ENCODE measurements around the gene STYK1.
A peak's percentile ranks its signal among the peaks of the same experiment; 100 is the strongest.
"Not testable (repeated sequence)": the region's sequence is repeated elsewhere in the genome, so short reads cannot be mapped to it uniquely, and the experiment has no call there.

Gene STYK1

GRCh38 chr12:10688042-10688441, 14.2 kb upstream of the STYK1 start:
- DNase-seq: no peak

- DNase-seq: peak; percentile 11
These were observed 1.5 kb downstream of the STYK1 start for GRCh38 chr12:10672231-10672868.

DNA sequence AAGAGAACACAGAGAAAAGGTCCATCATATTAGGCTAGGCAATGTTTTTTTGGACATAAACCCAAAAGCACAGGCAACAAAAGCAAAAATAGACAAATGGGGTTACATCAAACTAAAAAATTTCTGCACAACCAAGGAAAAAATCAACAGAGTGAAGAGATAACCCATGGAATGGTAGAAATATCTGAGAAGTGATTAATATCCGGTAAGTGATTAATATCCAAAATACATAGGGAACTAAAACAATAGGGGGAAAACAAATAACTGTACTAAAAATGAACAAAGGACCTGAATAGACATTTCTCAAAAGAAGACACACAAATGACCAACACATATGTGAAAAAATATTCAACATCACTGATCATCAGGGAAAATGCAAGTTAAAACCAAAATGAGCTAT, 4.3 kb downstream of the STYK1 start:
- no peak for DNase-seq

- DNase-seq: no peak
These were observed 5.3 kb downstream of the STYK1 start for GRCh38 chr12:10668526-10668925.

- DNase-seq: no peak
These were observed 6.3 kb downstream of the STYK1 start for GRCh38 chr12:10667581-10667980.

DNA sequence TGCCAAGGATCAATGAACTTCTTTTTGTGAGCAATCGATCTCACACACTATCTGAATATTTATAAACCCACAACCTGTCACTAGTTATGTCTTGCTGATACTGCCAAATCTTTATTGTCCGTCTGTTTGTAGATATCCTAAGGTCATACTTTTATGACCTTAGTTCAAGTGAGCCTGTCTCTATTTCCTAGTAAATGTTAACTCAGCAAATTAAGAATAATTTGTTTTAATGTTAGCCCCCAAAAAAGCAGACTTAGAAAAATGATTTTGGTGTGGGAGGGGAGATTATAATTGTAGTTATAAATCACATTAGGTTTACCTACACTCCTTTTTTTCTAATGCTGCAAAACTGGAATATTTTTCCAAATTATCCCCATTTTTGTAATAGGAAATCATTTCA, 9.4 kb downstream of the STYK1 start:
- DNase-seq: no peak

DNA sequence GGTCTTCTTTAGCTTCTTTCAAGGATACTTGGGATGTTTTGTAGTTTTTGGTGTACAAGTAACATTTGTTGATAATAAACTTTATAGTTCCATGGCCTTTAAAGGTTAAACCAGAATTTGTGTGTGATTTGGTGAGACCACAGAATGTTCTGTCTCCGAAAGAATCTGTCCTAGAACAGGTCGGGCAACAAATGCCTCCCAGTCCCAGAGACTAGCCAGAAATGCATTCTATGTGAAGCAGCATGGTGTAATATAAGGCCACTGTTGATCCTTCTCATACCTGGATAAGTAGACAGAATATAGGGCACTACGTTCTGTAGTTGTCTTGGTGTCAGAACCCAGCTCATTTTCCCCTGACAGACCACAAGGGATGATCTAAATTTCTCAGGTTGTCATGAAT, 10.0 kb downstream of the STYK1 start:
- DNase-seq: no peak

DNA sequence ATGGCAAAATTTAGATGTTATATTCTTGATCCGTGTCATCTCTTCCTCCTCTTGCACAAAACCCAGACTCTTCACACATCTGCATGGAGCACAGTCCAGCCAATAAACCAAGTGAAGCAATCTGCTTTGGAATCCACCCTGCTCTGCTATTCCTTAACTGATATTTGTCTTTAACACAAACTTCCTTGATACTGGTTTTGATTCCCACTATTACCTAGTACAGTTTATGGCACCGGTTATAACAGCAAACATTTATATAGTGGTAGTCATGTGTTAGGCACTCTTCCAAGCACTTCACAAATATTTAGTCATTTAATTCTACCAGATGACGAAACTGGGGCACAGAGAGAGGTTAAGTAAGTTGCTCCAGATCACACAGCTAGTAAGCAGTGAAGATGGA, 12.5 kb downstream of the STYK1 start:
- DNase-seq: no peak

- DNase-seq: no peak
These were observed 19.8 kb downstream of the STYK1 start for GRCh38 chr12:10654003-10654402.

- DNase-seq: no peak
These were observed 21.7 kb downstream of the STYK1 start for GRCh38 chr12:10652192-10652591.

- DNase-seq: not testable (repeated sequence)
These were observed 27.3 kb downstream of the STYK1 start for GRCh38 chr12:10646576-10646975.

- DNase-seq: no peak
These were observed 27.9 kb downstream of the STYK1 start for GRCh38 chr12:10645910-10646309.

GRCh38 chr12:10641735-10642500, 31.9 kb downstream of the STYK1 start:
- no peak for DNase-seq

DNA sequence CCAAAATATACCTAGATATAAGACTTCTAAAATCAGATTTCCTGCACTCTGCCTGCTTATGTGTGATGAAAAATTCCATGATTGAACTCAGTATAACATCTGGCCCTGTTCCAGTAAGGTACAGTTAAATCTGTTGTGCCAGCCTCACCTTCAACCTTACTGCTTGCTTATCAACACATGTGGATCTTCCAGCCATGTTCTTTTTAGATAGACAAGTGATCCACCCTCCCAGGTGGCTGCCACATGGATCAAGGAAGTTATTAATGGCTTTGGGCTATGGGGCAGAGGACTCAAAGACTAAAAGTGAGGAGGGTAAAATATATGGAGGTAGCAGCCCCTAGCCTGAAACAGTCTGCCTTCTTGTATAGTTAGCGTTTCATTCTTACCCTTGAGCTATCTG, 35.1 kb downstream of the STYK1 start:
- DNase-seq: no peak

GRCh38 chr12:10636611-10637010, 37.2 kb downstream of the STYK1 start:
- no peak for DNase-seq

DNA sequence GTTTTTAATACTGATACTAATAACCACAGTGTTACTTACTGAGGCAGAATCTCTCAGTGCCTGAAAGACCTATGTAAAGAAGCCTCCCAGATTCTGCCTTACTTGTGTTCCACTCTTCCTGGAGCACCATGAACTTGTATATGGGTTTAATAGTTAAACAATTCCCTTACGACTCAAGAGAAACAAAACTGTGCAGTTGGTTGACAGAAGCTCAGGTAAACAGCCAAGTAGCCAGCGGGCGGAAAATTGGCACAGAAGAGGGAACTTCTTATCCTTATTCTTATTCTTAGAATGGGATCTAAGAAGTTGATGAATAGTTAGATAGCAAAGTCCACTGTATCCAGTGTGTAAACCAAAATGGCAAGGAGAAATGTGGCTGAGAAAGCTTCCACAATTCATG, 37.7 kb downstream of the STYK1 start:
- DNase-seq: no peak

DNA sequence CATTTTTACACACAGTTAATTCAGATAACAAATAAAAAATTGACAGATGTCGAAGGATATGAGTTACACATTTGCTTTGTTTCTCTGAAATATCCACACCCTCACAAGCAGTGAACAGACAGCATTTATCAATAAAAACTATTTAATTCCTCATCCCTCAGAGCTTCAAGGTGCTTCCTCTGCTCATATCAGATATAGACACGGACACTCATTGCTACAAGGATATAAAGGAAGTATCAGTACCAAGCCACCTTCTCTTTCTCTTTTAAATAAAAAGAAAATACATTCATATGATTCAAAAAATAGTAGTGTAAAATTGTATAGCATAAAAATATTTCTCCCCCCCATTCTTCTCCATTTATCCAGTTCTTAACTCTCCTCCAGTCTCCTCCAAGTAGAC, 38.5 kb downstream of the STYK1 start:
- no peak for DNase-seq

DNA sequence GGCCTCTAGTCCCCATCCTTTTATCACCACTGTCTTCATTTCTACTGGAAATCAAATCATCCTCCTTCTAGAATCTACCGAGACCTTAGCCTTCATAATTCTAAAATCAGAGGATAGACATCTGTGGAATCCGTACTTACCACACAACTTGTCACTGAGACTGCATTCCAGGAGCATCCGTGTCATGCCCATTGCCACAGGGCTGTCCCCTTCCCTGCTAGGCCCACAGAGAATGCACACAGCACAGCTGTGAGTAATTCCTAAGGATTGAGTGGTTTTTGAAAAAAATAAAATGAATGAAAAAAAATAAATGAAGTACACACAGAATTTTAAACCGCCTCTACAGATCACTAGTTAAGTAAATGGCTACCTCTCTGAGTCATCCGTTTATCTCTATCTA, 39.4 kb downstream of the STYK1 start:
- no peak for DNase-seq

GRCh38 chr12:10633541-10633940, 40.3 kb downstream of the STYK1 start:
- DNase-seq: no peak

DNA sequence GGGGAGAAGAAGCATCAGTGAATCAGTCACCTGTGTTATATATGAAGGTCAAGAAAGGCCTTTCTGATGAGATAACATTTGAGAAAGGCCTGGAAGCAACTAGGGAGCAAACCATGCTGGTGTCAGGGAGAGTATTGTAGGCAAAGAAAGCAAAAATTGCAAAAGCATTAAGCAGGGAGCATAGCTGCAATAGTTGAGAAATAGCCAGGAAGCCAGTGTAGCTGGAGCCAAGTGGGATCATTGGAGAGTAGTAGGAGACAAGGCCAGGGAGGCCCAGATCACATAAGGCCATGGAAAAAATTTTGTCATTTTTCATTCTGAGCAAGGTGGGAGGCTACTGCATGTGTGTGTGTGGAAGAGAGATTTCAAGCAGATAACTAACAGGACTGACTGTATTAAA, 41.6 kb downstream of the STYK1 start:
- DNase-seq: no peak

DNA sequence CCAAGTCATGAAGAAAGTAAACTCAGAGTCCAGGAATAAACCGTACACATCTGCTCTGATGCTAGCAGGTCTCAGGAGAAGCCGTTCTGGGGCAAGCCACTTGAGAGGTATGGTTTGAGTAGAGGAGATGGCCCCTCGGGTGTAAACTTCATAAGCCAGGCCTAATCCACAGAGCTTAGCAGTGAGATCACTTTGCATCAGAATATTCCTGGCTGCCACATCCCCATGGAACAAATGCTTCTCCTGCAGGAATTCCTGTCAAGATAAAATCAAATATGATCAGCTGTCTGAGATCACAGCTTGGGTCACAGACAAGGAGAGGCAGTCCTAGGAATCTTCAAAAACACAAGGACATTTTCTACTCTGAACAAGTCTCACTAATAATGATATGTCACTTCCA, 49.2 kb downstream of the STYK1 start:
- DNase-seq: no peak

GRCh38 chr12:10623131-10623530, 50.7 kb downstream of the STYK1 start:
- no peak for DNase-seq

- DNase-seq: no peak
These were observed 52.6 kb downstream of the STYK1 start for GRCh38 chr12:10621278-10621677.

DNA sequence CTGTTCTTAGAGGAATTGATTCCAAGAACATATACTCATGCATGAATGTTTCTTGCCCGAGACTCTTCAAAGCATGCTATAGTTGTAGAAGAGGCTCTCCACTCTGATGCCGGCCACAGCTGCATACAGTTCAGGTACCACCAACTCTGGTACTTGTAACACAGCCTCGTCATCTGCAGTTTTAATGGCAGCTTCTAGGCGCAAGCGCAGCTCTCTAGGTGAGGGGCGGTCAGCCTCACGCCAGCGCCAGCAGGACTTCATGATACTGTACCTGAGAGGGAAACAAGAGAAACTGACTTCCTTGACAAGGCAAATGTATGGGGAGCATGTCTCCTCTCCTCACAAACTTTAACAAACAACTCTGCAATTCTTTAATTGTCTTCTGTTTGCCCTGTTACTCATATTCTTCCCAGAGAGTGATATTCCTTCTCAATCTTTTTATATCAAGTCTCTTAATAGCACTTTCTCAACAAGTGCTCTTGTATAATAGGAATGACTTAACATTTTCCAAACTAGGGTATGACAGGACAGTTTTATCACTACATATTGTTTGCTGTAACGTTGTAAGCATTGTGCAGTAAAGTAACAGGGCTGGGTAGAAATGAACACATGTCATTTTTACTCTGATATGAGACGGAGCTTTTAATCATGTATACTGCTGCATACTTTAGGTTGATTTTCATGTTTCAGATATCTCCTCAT, 53.6 kb downstream of the STYK1 start:
- no peak for DNase-seq
